Upper lobe of left lung (tissue), 6 donors: Measurements from ENCODE around the gene SNX18. TPM values are rescaled to one million over a fixed set of nuclear protein-coding genes. Genes with fewer than 3 reads are reported as not detected.

Experiments used
- ATAC-seq, 2 donors: fragments of 200-7000 bp; cut with Tn5 transposase; one replicate each; pipeline ENCODE4 v1.9.1; 2022; ENCODE audit warnings: mild to moderate bottlenecking in 2 of 2, moderate library complexity in 2 of 2; ENCODE audit not compliant: low FRiP score in 2 of 2
- DNase-seq, 2 donors: peaks; one replicate each; pipeline ENCODE4 v3.0.0-alpha.2; 2019 to 2020
- H3K27ac ChIP-seq, 4 donors: fragments of 200-600 bp; sonication (generic); one replicate each; pipeline ENCODE4 v1.5.1; 2016 to 2019
- H3K27me3 ChIP-seq, 4 donors: fragments of 200-600 bp; sonication (generic); one replicate each; pipeline ENCODE4 v1.5.1; 2017 to 2019
- H3K36me3 ChIP-seq, 4 donors: fragments of 200-600 bp; sonication (generic); one replicate each; pipeline ENCODE4 v1.5.1; 2016 to 2019
- H3K4me1 ChIP-seq, 4 donors: fragments of 200-600 bp; sonication (generic); one replicate each; pipeline ENCODE4 v1.5.1; 2018 to 2019
- H3K4me3 ChIP-seq, 4 donors: fragments of 200-600 bp; sonication (generic); one replicate each; pipeline ENCODE4 v1.5.1; 2017 to 2019; ENCODE audit warnings: mild to moderate bottlenecking in 2 of 4, moderate library complexity in 1 of 4
- H3K9me3 ChIP-seq, 4 donors: fragments of 200-600 bp; sonication (generic); one replicate each; pipeline ENCODE4 v1.5.1; 2018 to 2019
- CTCF ChIP-seq, 6 experiments: fragments of 450-650 bp in 4 of 6; fragments of 200-600 bp in 2 of 6; sonication (generic) in 2 of 6; IDR thresholded peaks; one replicate each; pipeline ENCODE4 v1.5.1; 2016 to 2019; ENCODE audit warnings: antibody characterized with exemption in 6 of 6
- EP300 ChIP-seq, 4 donors: sonication (generic); formaldehyde crosslinking; IDR thresholded peaks; one replicate each; pipeline ENCODE4 v1.5.1; 2017; ENCODE audit warnings: antibody characterized with exemption in 4 of 4, control low read depth in 2 of 4
- POLR2A ChIP-seq, 4 donors: fragments of 450-650 bp; IDR thresholded peaks; one replicate each; pipeline ENCODE4 v1.5.1; 2016 to 2017; ENCODE audit warnings: antibody characterized with exemption in 4 of 4, mild to moderate bottlenecking in 2 of 4
- POLR2AphosphoS5 ChIP-seq, 2 donors: sonication (generic); formaldehyde crosslinking; IDR thresholded peaks; one replicate each; pipeline ENCODE4 v1.5.1; 2017; ENCODE audit warnings: antibody characterized with exemption in 2 of 2
- WGBS, 2 donors: methylation state at CpG; one replicate each; pipeline ENCODE4 v1.1.5; 2017 to 2018; 5-methylcytosine and 5-hydroxymethylcytosine counted together
- total RNA-seq, 6 donors: library from RNA; depleted of rRNA in 4 of 6; stranded (reverse); fragments of >200 nt in 4 of 6; gene quantifications; one replicate each; pipeline versions ENCODE4 v1.1.0 to v1.2.1, GENCODE V29; 2016 to 2021
- donor health status: DM: no; HTN: no; CAD: no; lungs with moderate emphysema.
- donor health status: DM: no; HTN: yes; CAD: no; lungs with severe emphysema.

The SNX18 gene
- total RNA-seq, 6 donors from 2014 or later = 22.4 to 50.2 (median 43.3) TPM

- Histone ChIP-seq H3K4me1 (peaks cover 46 to 84% (median 69%) of the 10 kb centered on the region in 4 donors), H3K9me3 (no peaks in the 10 kb centered on the region), H3K27me3 (no peaks in the 10 kb centered on the region), H3K36me3 (peaks cover 0 to 4% (median 0%) of the 10 kb centered on the region in 4 donors), H3K4me3 (peak overlapping the region in 2 of 4 donors; percentile 94 to 97), H3K27ac (peak overlapping the region in 2 of 4 donors; percentile 19 to 95)
- DNase-seq = no peak
- TF ChIP-seq CTCF (IDR thresholded peaks at IDR 0.05) = no peak
- TF ChIP-seq POLR2A (IDR thresholded peaks at IDR 0.05) = no peak
- no peak for TF ChIP-seq EP300 (IDR thresholded peaks at IDR 0.05)
- TF ChIP-seq POLR2AphosphoS5 (IDR thresholded peaks at IDR 0.05) = no peak
- no peak for ATAC-seq
- 85 to 92% methylated on average over 5 of the region's 5 CpGs for WGBS, 2 donors
These were observed 4.4 kb downstream of the SNX18 start for GRCh38 chr5:54521856-54522479.

GRCh38 chr5:54523534-54523933 lies 6.0 kb downstream of the SNX18 start:
- DNase-seq = no peak
- no peaks in the 10 kb centered on the region for H3K27me3 ChIP-seq
- ATAC-seq = no peak
- peaks cover 58 to 91% (median 73%) of the 10 kb centered on the region in 4 donors for H3K4me1 ChIP-seq
- WGBS, 2 donors = 74 to 85% methylated on average over 3 of the region's 3 CpGs
- peaks cover 0 to 4% (median 0%) of the 10 kb centered on the region in 4 donors for H3K36me3 ChIP-seq
- no peaks in the 10 kb centered on the region for H3K9me3 ChIP-seq
- TF ChIP-seq POLR2A (IDR thresholded peaks at IDR 0.05) = no peak
- no peak for TF ChIP-seq POLR2AphosphoS5 (IDR thresholded peaks at IDR 0.05)
- TF ChIP-seq CTCF (IDR thresholded peaks at IDR 0.05) = no peak
- no peak for TF ChIP-seq EP300 (IDR thresholded peaks at IDR 0.05)
- H3K4me3 ChIP-seq = peak overlapping the region in 2 of 4 donors; percentile 5 to 6
- H3K27ac ChIP-seq = peak overlapping the region; percentile 9 to 67 (median 44)

- Histone ChIP-seq H3K9me3 (no peaks in the 10 kb centered on the region), H3K27ac (peak overlapping the region; percentile 23 to 67 (median 44)), H3K36me3 (peaks cover 0 to 4% (median 0%) of the 10 kb centered on the region in 4 donors), H3K27me3 (no peaks in the 10 kb centered on the region), H3K4me3 (peak overlapping the region in 2 of 4 donors; percentile 5 to 6), H3K4me1 (peaks cover 58 to 91% (median 71%) of the 10 kb centered on the region in 4 donors)
- DNase-seq (no peak), ATAC-seq (no peak)
- WGBS, 2 donors = 61 to 88% methylated on average over 8 of the region's 8 CpGs
- TF ChIP-seq EP300 (IDR thresholded peaks at IDR 0.05) = no peak
- no peak for TF ChIP-seq CTCF (IDR thresholded peaks at IDR 0.05)
- TF ChIP-seq POLR2A (IDR thresholded peaks at IDR 0.05) = no peak
- TF ChIP-seq POLR2AphosphoS5 (IDR thresholded peaks at IDR 0.05) = no peak
These were observed 6.5 kb downstream of the SNX18 start for GRCh38 chr5:54524082-54524481.

- H3K4me3 ChIP-seq = peak overlapping the region in 1 of 4 donors; percentile 19
- H3K27ac ChIP-seq = peak overlapping the region; percentile 23 to 67 (median 44)
- H3K27me3 ChIP-seq = no peaks in the 10 kb centered on the region
- 33 to 55% methylated on average over 8 of the region's 8 CpGs for WGBS, 2 donors
- H3K9me3 ChIP-seq = no peaks in the 10 kb centered on the region
- DNase-seq (peak; percentile 43 to 45), ATAC-seq (peak; percentile 9 to 30)
- H3K4me1 ChIP-seq = peaks cover 59 to 91% (median 66%) of the 10 kb centered on the region in 4 donors
- H3K36me3 ChIP-seq = no peaks in the 10 kb centered on the region
- TF ChIP-seq EP300 (IDR thresholded peaks at IDR 0.05) = no peak
- TF ChIP-seq CTCF (IDR thresholded peaks at IDR 0.05) = no peak
- TF ChIP-seq POLR2AphosphoS5 (IDR thresholded peaks at IDR 0.05) = no peak
- TF ChIP-seq POLR2A (IDR thresholded peaks at IDR 0.05) = no peak
These were observed 7.1 kb downstream of the SNX18 start for GRCh38 chr5:54524704-54525103.
